ENCODE results near the gene FAAP20.

FAAP20 gene

DNA sequence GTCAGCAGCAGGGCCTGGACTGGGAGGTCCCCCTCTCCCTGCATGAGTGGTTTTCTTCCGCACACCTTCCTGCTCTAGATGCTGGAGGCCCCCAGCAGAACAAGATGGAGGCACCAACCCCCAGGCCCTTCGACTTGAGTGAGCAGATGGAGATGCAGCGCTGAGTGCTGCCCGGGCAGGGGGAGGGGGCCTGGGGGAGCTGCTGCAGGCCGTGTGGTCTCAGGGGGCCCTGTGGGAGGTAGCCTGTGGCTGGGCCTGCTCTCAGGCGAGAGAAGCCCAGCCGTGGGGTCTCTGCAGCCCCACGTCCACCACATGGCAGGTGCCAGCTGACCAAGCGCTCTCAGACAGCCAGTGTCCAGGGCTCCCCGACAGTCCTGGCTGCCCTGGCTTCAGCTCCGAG is 1.2 kb upstream of the FAAP20 start:
- peak overlapping the region in 2 of 3 experiments; percentile 39 to 95 for H3K27ac Mint-ChIP-seq
- H3K4me1 Mint-ChIP-seq = peaks cover 25% of the 10 kb centered on the region
- no peaks in the 10 kb centered on the region for H3K27me3 Mint-ChIP-seq (ENCODE audit: low read depth)
- TF ChIP-seq, protein P1, sequence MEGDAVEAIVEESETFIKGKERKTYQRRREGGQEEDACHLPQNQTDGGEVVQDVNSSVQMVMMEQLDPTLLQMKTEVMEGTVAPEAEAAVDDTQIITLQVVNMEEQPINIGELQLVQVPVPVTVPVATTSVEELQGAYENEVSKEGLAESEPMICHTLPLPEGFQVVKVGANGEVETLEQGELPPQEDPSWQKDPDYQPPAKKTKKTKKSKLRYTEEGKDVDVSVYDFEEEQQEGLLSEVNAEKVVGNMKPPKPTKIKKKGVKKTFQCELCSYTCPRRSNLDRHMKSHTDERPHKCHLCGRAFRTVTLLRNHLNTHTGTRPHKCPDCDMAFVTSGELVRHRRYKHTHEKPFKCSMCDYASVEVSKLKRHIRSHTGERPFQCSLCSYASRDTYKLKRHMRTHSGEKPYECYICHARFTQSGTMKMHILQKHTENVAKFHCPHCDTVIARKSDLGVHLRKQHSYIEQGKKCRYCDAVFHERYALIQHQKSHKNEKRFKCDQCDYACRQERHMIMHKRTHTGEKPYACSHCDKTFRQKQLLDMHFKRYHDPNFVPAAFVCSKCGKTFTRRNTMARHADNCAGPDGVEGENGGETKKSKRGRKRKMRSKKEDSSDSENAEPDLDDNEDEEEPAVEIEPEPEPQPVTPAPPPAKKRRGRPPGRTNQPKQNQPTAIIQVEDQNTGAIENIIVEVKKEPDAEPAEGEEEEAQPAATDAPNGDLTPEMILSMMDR (IDR thresholded peaks at IDR 0.05; ENCODE audit: unreplicated experiment in 3 of 3) = no peak
- no peaks in the 10 kb centered on the region for H3K9me3 Mint-ChIP-seq
- peaks cover 3% of the 10 kb centered on the region for H3K36me3 Mint-ChIP-seq (ENCODE audit: low read depth)
- no peak overlapping the region for H3K4me3 Mint-ChIP-seq

DNA sequence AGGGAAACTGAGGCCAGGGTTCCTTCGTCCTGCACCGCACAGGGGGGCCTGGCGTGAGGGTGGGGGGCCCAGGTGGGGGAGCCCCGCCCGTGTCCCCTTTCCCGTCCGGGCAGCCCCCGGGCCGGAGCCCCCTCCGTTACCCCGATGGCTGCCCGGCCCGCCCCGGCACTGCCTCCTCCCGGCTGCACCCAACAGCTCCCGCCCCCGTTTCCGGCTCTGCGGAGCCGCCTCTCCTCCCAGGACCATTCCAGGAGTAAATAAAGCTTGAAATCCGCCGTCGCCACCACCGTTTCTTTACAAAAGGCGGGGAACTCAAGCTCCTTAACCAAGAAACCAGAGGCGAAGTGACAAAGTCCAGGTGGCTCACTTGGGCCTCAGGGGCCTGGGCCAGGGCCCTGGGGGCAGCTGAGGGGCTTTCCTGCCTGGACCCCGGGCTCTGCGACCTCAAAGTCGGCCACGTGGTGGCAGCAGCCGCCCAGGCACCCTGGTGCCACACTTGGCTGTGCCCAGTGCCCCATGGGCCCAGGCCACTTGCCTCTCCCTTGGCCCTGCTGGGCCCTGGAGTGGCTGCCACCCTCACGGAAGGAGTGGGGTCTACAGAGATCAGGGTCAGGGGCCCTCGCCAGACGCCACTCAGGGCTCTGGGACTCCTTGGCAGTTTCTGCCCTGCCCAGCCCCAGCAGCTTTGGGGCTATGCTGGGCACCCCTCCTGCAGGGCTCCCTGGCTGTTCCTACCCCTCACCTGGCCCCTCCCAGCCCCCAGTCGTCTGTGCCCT is 514 bp upstream of the FAAP20 start:
- Mint-ChIP-seq H3K4me3 (peak overlapping the region; percentile 90 to 91 (median 91)), H3K4me1 (peaks cover 27% of the 10 kb centered on the region), H3K27me3 (ENCODE audit: low read depth) (no peaks in the 10 kb centered on the region), H3K36me3 (ENCODE audit: low read depth) (peaks cover 3% of the 10 kb centered on the region), H3K27ac (peak overlapping the region; percentile 83 to 95 (median 94)), H3K9me3 (no peaks in the 10 kb centered on the region)
- TF ChIP-seq, protein P1 (IDR thresholded peaks at IDR 0.05; ENCODE audit: unreplicated experiment in 3 of 3) = peak; percentile 89 to 97 (median 91)

DNA sequence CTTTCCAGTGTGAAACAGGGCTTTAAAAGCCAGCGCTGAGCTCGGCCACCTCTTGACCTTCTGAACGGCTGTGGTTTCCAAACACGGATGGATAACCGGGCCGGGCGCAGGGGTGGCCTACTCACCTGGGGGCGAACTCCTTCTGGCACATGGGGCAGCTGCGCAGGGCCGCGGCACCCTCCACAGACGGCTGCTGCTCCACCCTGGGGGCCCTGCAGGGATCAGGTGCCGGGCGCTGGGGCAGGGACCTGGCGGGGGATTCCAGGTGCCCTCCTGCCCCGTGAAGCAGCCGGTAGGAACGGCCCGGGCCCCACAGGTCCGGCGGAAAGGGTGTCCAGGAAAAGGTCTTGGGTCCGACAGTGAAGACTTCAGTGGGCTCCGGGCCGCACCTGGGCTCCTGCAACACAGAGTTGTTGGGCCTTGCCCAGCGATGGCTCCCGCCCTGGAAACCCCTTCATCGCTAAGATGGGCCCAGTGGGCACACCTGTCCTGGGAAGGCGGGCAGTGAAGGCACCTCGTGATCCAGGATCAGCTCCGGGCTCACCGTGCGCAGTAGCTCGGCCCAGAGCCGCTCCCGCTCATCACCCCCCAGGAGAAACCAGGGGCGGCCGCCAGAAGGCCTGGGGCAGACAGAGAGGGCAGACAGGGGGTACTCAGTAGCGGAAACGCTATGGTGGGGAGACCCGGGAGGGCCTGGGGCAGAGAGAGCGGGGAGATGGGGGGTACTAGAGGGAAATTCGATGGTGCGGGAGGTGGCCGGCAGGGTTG is 874 bp downstream of the FAAP20 start:
- Mint-ChIP-seq H3K4me3 (peak overlapping the region; percentile 79 to 86 (median 80)), H3K27me3 (ENCODE audit: low read depth) (no peaks in the 10 kb centered on the region), H3K36me3 (ENCODE audit: low read depth) (peaks cover 3% of the 10 kb centered on the region), H3K27ac (peak overlapping the region; percentile 38 to 65 (median 57)), H3K4me1 (peaks cover 23% of the 10 kb centered on the region), H3K9me3 (no peaks in the 10 kb centered on the region)
- TF ChIP-seq, protein P1 (IDR thresholded peaks at IDR 0.05; ENCODE audit: unreplicated experiment in 3 of 3) = no peak

DNA sequence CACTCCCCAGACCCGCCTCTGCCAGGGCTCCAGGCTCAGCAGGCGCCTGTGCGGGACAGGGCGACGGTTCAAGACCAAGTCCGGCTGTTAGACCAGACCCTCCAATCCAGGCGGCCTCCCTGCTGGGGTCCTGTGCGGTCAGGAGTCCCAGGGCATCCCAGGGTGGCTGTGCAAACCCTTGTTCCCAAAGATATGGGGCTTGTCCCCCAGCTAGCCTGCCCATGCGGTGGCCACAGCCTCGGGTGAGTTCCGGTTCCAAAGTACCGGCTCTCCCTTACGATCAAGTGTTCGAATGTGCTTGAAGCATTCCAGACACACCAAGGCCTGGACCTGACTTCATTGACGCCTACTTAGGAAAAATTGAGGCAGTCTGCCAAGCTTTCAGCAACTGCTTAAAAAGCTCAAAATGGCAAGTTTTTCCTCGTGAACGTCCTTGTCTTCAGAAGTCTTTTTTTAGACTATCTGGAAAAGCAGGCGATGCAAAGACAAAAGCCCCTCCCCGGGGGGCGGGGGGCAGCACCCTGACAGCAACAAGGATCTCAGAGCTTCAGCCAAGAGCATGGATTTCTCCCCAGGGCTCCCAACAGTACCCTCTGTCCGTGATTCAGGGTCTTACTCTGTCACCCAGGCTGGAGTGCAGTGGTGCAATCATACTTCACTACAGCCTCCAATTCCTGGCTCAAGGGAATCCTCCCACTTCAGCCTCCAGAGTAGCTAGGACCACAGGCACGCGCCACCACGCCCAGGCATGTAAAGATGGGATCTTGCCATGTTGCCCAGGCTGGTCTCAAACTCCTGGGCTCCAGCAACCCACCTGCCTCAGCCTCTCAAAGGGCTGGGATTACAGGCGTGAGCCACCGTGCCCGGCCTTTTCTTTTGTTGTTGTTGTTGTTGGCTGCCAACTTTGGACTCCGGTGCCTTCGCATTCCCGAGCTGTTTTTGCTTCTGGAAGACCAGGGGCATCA is 2.3 kb downstream of the FAAP20 start:
- Mint-ChIP-seq H3K27me3 (ENCODE audit: low read depth) (no peaks in the 10 kb centered on the region), H3K27ac (peak overlapping the region; percentile 84 to 92 (median 91)), H3K4me3 (peak overlapping the region; percentile 56 to 80 (median 68)), H3K36me3 (ENCODE audit: low read depth) (peaks cover 3% of the 10 kb centered on the region), H3K4me1 (peaks cover 19% of the 10 kb centered on the region), H3K9me3 (no peaks in the 10 kb centered on the region)
- TF ChIP-seq, protein P1 (IDR thresholded peaks at IDR 0.05; ENCODE audit: unreplicated experiment in 3 of 3) = no peak

DNA sequence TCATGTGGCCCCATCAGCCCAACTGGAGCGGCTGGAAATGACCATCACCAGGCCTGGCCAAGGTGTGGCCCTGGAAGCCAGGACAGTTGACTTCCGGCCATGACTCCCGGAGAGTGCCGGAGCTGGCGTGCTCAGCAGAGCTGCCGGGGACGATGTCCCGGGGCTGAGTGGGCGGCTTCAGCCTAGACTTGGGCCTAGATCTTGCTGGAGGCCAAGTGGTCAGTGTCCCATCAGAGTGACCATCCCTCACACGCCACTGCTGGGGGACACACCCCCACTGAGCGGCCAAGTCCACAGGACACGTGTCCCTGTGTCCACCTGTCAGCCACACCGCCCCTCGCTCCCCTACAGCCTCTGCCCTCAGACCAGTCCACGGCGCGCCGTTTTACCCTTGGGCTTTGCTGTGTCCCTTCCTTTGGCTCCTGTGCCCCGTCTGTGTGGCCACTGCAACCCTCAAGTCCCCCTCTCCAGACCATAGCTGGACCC is 4.0 kb downstream of the FAAP20 start:
- Mint-ChIP-seq H3K4me1 (peaks cover 19% of the 10 kb centered on the region), H3K9me3 (no peaks in the 10 kb centered on the region), H3K27ac (peak overlapping the region; percentile 51 to 74 (median 64)), H3K4me3 (peak overlapping the region; percentile 63 to 84 (median 80)), H3K36me3 (ENCODE audit: low read depth) (peaks cover 4% of the 10 kb centered on the region), H3K27me3 (ENCODE audit: low read depth) (no peaks in the 10 kb centered on the region)
- TF ChIP-seq, protein P1 (IDR thresholded peaks at IDR 0.05; ENCODE audit: unreplicated experiment in 3 of 3) = no peak

All from nephron (organoid).